ENCODE measurements around the gene ASB14.

GRCh38 chr3:57292897-57293526 is 527 bp upstream of the ASB14 start:
- TF ChIP-seq ZNF677 (tag by site-specific recombination; IDR thresholded peaks at IDR 0.05) (no peak), ZNF645 (tag by site-specific recombination; IDR thresholded peaks at IDR 0.05) (no peak)

Measured in HEK293 (cell line).